ENCODE results near the gene RPL27A.
"Not testable (repeated sequence)": the region's sequence is repeated elsewhere in the genome, so short reads cannot be mapped to it uniquely, and the experiment has no call there.

The RPL27A gene

DNA sequence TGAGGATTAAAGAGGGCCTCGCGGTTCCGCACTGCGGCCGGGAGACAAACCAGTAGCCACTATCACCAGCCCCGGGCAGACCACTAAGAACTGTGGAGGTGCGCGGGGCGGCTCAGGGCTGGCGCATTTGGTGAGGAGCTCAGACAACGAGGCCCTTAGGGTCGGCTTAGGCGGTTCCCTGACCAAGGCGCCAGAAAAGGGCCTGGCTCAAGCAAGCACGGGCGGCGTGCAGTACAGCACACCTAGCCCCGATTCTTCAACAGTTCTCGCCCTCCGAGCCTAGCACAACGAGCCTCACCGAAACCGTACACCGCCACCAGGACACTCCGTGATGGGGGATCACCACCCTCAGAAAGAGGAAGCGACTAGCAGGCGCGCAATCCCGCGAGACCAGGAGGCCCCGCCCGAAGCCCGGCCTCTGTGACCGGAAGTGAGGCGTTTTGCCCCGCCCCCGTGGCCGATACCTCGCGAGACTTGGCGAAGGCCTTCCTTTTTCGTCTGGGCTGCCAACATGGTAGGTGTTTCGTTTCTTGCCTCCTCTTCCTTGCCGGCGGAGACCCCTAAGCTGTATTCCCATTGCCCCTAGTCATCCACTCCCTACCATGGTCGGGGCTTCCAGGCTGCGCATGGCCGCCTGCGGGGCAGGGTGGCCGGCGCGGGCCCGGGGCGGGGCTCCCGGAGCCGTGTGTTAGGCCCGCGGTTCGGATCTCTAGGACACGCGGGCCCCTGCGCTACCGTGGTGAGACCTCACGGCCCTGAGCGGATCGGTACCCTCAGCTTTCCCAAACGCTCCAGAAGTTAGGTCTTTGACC is at the start of gene RPL27A, which contains the start of gene TRIM66:
TSS of gene RPL27A (plus strand) at position 490 of the 812 bp plus-strand sequence. CDS start at position 512, 22 bp downstream.
TSS of gene TRIM66 (minus strand) at position 363 of the 812 bp plus-strand sequence. CDS start 10,391 bp downstream, outside the sequence.
- DNase-seq, result peak; percentile 90 to 97

DNA sequence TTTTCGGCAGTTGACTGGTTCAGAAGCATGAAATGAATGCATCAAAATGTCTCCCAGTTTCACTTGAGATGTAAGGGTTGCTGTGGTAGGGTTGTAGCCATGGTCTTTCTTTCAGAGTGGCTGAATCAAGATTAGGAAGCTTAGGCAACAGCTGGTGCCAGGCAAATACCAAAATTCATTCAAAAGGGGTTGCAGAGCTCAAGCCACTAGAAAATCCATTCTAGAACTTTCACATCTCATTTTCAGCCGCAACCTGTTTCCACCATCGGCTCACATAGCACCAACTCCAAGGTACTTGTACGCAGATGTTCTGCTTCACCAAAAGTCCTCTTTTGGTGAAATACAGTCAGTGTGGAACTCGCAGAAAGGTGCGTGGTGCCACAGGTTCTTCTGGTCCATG is 48.1 kb upstream of the RPL27A start:
- DNase-seq, result no peak

DNA sequence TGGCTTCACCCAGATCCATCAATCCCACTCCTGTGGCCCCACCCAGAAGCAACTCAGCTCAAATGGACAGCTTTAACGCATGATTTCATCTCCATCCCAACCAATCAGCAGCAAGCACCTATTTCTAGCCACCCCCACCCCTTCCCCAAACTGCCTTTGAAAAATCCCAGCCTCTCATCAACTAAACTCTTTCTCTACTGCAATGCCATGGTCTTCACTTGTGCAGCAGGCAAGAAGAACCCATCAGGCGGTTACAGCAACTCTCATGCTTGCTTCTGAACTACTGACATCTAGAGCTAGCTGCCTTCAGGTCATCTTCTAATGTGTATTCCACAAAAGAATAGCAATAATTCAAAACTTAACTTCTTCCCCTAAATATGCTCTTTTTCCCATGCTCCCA is 46.5 kb upstream of the RPL27A start:
- no peak for DNase-seq

DNA sequence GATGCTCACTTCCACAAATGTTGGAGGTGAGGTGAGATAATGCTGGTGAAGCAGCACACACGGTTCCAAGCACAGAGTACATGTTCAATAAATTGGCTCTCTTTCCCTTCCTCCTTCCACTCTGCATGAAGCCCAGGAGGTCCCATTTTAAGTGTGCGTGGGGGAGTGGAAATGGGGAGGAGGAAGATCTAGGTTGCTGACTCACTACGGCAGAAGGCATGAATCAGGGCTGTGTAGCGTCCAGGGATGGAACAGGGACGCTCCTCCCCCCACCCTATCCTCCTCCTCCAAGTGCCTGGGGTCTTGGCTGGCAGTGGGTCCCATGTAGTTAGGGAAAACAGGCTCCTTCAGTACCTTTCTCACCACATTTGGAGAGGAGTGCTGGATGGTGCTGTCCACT is 44.3 kb upstream of the RPL27A start:
- no peak for DNase-seq

DNA sequence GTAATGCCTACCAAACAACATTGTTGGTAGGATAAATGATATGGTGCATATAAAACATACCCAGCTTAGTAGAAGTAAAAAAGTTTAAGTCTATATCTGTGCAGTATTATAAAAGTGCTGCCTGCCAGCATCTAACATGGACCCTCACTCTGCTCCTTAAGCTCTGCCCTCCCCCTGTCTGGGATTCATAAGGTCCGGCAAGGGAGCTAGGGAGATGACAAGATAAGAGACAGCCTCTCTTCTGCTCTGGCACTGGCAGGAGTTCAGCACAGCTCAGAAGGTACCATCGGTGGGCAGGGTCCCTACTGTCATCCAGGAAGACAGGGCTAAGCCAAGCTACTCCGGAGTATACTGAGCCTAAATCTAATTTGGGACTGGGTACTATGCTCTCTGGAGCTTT is 42.9 kb upstream of the RPL27A start:
- no peak for DNase-seq

DNA sequence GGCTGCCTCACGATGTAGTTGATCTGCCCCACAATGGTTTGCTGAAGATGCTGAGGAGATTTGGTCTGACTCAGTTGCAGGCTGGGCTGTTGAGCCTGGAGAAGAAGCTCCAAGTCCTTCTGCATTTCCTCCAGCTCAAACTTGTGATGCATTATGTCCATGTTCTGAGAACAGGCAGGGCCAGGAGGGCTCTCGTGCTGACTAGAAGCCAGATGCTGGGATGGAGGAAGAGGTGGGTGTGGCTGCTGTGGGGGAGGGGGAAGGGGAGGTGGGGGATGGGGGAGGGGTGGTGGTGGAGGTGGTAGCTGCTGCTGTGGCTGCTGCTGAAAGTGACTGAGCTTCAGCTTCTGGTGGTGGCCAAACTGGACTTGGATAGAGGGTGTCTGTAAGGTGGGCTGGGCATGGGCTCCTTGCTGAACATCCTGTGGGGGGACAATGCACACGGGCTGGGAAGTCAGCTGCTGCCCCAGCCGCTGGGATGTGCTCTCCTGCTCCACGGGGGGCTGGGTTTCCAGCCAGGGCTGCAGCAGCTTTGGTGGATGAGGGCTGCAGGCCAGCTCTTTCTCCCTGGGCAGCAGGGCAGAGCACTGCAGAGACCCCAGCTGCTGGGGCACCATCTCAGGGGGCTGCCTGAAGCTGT is 42.2 kb upstream of the RPL27A start:
- DNase-seq, result no peak

DNA sequence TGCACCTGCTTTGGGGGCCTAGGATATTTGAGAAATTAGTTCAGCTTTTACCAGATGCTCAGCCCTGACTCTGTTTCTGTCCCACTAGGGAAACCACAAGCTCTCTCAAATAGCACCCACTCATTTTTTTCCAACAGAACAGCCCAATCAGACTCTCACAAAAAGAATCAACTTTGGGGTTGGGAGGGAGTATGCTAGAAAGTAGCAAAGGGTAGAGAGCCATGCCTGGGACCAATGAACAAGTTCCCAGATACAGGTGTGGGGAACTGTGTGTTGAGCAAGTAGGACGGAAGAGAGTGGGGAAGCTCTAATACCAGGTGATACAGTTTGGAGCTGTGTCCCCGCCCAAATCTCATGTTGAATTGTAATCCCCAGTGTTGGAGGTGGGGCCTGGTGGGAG is 41.3 kb upstream of the RPL27A start:
- no peak for DNase-seq

DNA sequence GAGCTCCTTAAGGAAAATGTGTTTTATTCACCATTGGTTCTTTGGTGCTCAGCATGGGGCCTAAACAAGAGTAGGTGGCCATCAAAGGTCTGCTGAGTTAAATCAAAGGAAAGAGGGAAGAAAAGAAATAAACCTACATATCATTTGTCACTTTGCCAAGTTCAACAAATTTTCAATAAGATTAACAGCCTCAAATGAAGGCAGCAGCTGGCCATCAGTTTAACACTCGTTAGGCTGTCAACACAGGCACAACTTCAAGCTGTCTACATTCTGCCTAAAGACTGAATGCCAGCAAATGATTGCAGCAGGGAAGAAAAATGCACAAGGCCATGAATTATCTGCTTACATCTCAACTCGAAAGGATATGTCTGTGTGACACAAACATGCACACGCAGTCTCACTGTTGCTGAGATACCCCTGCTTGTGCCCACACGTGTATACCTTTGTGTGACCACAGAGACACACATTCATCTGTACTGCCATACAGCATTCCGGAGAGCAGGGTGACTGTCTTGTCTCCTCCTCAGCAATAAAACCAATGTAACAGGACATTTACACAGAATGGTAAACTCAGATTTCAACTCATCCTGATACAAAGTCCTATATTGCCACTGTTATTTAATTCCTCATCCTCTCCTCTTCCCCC is 40.3 kb upstream of the RPL27A start:
- no peak for DNase-seq

DNA sequence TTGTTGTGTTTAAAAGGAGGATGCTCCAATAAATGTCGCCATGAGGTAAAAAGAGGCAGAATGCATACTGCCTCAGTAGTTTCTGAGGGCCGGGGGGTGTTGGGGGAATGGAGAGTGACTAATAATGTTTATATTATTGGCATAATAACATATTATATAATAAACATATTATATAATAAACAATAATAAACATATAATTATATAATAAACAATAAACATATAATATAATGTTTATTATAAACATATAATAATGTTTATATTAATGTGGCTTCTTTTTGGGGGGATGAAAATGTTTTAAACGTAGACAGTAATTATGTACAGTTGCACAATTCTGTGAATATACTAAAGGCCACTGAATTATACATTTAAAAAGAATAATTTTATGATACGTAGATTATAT is 35.7 kb upstream of the RPL27A start:
- DNase-seq, result no peak

DNA sequence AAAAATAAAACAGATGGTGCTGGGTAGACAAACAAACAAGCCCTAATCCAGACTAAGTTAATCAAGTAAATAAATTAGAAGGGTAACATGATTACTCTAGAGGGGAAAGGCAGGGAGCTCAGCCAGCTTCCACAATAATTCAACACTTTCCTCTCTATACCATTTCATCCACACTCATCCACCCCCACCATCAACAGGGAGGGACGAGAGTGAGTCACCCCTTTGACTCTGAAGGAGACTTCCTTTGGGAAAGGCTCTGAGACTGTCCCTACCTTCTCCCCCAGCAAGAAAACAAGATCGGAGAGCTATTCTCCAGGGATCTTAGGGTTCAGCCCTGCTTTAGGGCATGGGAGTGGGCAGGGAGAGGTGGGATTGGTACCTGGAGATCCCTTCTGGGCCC is 33.2 kb upstream of the RPL27A start:
- DNase-seq, result no peak

DNA sequence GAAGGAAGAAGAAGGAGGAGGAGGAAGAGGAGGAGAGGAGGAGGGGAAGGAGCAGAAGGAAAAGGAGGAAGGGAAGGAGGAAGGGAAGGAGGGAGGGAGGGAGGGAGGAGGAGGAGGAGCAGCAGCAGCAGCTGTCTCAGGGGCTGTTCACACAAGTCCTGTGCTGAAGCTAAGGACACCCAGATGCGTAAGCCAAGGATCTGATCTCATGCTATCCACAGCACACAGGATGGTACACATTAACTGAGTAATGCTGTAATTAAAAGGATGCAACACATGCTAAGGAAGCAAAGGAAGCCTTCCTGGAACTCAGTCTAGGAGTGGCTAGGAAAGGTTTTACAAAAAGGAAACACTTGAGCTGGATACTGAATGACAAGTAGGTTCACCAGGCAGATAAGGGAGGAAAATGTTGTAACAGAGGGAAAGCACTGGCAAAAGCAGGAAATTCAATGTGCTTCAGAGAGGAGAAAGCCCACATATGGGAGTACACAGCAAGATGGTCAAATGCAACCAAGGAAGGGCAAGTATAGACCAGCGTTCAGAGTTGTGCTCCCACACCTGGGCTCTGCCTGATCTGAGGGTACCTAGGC is 32.1 kb upstream of the RPL27A start:
- DNase-seq, result no peak

DNA sequence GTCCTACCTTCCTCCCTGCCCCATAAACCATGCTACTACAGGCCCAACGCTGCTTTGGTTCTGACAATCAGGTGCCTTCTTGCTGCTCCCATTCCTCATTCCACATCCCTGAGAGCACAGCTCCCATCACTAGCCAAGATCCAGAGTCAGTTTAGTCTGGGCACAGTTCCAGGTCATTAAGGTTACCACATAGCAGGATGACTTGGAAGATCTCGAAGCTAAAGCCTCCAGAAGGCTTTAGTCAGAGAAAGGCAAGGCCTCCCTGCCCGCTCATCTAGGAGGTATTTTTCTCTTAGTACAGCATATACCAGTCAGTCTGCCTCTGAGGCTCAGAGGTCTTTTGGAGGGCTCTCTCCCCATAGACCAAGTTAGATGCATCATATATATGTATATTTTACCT is 30.5 kb upstream of the RPL27A start:
- DNase-seq, result no peak

DNA sequence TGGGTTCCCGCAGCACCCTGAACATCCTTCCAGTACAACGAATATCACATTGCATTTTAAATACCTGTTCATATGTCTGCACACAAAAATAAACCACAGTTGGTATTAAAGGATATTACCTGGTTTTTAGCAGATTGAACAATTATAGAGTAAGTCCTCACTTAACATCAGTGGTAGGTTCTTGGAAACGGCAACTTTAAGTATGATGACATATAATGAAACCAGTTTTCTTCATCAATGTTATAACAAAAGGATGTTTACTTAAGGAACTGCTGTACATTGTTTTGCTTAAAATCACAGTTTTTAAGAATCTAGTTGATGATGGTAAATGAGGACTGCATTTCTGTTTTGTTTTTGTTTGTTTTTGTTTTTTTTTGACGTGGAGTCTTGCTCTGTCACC is 28.1 kb upstream of the RPL27A start:
- DNase-seq, result no peak

DNA sequence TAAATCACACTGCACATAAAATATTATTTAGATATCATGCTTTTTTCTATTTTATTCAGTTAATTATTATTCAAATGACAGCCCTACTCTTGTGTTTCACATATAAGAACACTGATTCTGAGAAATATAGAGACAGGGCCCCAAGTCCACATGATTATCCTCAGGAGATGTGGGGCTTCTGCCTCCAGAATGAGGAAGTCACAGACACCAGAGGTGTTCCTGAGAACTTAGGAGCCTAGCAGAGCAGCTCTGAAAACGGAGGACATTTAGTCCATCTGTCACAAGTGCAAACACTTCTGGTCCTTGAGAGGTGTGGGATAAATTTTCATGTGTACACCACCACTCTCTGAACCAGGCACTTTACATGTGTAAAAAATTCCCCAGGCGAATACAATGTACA is 26.3 kb upstream of the RPL27A start:
- DNase-seq, result no peak

DNA sequence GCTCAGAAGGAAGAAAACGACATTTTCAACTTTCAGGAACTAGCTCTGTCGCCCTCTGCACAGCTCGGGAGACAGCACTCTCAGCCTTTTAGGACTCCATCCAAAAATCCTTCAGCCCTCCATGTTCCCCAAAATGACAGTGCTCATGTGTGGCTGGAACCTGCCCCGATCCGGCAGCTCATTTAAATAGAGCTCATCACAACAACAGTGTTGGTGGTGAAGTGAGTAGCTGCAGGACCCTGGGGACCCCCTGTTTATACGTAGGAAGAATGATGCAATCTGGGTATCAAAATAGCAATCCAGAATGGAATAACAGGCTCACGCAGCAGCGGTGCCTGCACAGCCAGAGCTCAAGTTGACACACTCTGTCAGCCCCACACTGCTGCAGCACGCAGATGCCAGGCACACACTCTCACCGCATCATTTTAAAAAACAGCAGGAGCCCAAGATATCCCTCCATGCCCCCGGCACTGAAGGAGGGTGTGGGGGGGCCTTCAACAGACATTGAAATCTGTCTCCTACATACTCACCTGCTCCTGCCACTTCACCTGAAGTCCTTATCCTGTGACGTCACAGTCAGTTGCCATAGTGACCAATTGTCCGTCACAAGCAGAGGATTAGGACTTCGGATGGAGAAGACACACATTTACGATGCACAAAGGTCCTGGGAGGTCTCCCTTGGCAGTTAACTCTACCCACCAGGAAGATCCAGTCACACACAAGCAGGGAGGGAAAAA is 24.1 kb upstream of the RPL27A start:
- DNase-seq, result no peak

DNA sequence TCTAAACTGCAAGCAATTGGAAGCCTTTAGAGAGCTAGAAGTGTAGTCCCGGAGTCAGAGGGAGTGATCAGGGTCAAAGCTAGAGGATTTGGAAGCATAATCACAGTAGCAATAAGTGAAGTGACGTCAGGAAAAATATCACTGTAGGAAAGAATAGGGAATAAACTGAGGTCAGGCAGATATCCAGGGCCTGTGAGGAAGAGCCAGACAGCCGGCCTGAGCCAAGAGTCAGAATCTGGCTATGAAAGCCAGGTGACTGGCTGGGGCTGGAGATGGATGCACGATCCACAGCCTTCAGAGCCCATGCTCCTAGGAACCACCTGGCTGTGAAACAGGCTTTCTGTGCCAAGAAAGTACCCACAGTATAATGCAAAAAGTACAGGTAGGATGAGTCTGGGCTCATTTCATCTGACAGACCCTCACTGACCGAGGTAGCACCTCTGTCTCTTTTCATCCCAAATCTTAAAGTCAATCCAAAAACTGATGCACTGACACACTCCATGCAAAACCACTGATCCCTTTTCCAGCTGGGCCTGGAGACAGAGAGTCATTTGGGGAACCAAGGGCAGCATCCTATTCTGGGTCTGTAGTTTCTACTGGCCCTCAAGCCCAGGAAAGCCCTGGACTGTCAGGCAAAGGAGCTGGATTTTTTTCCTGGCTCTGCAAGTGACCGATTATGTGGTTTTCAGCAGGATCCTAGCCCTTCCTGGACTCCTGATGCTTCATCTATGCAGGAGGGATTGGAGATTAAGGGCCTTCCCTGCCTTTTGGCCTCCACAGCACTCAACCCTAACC is 21.4 kb upstream of the RPL27A start:
- DNase-seq, result no peak

DNA sequence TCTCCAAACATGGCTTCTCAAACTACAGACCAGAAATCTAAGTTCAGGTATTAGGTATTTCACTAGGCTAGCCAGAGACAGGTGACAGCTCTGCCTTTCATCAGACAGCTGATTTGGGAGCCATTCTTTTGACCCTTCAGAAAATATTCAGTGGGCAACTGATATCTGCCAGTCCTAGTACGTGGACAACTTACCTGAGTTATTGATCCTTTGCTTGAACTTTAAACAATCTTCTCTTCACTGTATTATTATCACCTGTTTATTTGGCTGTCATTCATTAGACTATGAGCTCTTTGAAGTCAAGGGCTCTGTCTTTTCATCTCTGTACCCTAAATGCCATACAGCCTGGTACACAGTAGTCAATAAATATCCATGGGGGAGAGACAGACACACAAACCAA is 17.4 kb upstream of the RPL27A start:
- DNase-seq, result no peak

DNA sequence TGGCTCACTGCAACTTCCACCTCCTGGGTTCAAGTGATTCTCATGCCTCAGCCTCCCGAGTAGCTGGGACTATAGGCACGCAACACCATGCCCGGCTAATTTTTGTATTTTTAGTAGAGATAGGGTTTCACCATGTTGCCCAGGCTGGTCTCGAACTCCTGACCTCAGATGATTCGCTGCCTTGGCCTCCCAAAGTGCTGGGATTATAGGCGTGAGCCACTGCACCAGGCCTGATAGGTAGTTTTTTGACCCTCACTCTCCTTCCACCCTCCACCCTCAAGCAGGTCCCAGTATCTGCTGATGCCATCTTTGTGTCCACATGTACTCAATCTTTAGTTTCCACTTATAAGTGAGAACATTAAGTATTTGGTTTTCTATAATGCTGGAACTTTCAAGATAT is 12.5 kb upstream of the RPL27A start:
- DNase-seq, result not testable (repeated sequence)

DNA sequence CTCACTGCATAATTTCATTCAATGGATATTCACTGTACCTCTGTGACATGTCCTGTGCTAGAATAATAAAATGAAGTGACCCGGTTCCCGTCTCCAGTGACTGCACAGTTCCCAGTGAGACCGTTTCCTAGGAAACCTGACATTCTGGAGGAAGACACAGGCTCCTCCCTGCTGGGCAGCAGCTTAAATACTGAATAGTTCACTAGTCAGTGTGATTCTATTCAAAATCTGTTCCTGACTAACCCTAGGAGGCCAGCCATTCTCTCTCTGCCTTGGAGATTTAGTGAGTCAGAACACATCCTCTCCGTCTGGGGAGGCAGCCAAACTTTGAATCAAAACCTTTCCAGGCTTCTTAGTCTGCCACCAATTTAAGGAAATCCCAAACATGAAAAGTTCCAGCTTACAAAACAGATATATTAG is 11.4 kb upstream of the RPL27A start:
- DNase-seq, result no peak

DNA sequence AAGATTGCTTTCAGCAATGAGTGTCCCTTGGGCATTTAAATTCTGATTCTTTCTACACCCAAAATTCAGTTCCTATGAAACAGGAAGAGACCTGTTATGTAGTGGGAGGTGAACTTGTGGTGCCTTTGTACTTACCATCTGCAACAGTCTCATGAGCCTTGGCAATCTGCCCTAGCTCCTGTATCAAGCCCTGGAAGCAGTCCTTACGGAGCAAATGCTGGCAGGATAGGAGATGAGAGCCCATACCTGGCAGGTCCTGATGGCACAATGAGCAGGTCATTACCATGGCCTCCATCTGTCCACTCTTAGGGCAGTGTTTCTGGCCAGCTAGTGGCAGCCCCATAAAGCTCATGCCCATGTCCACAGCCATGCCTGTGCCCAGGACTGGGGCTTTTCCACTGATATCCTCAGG is 10.9 kb upstream of the RPL27A start:
- no peak for DNase-seq

DNA sequence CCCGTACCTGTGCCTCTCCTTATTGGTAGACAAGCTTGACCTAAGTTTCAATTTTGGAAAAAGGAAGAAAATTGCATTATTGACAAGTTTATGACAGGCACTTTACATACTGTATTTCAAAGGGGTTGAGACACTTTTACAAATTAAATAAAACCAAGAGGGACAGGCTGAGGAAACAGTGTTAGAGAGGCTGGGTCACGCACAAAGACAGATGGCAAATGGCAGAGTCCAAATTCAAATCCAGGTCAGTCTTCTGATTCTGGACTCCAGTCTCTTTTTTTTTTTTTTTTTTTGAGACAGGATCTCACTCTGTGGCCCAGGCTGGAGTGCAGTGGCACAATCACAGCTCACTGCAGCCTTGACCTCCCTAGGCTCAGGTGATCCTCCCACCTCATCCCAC is 10.2 kb upstream of the RPL27A start:
- no peak for DNase-seq

DNA sequence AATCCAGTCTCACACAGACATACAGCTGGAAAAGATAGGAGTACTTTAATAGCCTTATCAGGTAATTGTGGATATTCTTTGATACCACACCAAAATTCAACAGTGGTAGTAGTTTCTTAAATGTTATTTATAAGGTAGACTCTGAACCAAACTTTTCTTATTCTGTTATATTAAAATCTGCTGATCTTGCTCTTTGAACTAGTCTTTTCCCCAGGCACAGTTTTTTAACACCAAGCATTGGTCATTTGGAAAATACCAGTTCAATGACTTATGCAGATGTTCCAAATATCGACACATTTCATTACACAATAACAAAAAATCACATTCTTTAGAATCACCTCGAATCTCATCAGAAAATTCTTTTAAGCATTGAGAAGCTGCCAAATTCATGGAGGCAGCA is 7.7 kb upstream of the RPL27A start:
- no peak for DNase-seq

Data from bone marrow (tissue), 2 donors.